NCI-H446 treated with DMSO at 0.1 percent for 48 hours (cell line): ENCODE results near the gene SMARCB1.

Experiments used
- DNase-seq: peaks from one replicate; lab custom pipeline; 2025; lab: John Stamatoyannopoulos, UW

SMARCB1 gene

DNA sequence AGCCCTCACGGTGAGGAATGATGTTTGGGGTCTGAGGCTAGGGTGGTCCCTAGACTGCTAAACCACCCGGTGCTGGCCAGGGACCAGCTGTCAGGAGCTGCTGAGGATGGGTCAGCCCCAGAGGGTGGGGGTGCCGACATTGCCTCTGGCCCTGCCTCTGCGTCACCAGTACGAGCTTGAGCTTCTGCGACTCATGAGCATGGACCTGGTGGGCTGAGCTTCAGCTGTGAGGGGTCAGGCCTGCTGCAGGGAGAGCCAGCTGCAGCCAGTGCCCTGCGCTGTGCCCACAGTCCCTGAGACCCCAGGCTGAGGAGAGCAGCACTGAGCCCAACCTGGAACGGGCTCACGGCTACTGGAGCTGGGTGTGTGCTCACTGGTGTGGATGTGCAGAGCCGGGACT lies 45.0 kb downstream of the SMARCB1 start:
- DNase-seq = no peak

DNA sequence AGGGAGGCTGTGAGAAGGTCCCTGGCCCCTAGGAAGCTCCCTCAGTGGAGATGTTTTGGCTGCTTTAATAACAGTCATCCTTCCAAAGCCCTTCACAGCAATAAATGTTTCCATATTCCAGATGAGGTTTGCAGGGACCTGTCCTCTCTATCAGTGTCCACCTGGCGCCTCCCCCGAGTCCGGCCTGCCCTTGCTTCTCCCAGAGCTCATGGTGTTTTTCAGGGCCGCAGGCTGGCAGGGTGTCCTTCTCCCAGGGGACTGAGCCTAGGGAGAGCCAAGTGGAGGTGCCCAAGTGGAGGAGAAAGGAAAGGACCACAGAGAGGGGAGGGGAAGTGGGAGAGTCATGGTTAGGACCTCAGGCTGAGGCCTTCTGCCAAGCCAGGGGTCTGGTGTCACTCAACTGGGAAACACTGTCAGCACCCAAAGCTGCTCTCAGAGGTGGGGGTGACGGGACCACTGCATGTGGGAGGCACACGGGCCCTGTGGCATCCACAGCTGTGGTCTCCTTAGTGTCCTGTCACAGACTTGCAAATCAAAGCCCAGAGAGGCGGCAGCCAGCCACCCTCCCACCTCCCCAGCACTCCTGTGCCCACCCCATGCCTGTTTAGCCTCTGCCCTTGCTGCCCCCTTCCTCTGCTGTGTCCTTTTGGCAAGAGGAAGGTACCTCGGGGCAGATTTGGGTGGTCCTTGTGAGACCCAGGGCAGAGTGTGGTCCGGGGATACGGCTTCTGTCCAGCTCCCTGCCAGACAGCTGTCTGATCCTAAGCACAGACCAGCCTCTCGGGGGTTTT lies 45.7 kb downstream of the SMARCB1 start:
- DNase-seq = no peak

DNA sequence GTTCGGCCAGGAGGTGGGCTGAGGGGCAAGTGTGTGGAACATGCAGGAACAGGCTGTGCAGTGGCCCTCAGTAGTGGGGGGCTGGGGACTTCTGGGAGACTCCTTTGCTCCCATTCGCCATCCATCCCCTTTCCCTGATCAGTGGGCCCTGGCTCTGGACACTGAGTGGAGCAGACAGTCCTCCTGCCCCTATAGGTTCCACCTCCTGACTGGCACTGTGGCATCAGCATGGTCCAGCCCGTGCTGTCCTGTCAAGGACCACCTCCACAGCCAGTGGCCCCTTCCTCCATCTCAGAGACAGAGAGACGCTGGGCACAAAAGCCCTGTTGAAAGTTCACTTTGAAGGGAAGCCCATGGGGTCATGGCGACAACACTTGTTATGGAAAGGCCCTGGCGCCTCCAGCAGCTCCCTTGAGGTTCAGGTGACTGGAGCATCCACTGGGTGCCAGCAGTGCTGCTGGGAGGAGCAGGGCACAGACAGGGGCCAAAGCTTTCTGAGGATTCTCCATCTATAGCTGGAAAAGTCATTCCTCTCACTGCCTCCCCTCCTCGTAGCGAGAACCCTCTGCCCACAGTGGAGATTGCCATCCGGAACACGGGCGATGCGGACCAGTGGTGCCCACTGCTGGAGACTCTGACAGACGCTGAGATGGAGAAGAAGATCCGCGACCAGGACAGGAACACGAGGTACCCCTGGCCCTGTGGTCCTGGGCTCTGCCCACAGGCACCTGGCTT lies 46.4 kb downstream of the SMARCB1 start:
- no peak for DNase-seq

DNA sequence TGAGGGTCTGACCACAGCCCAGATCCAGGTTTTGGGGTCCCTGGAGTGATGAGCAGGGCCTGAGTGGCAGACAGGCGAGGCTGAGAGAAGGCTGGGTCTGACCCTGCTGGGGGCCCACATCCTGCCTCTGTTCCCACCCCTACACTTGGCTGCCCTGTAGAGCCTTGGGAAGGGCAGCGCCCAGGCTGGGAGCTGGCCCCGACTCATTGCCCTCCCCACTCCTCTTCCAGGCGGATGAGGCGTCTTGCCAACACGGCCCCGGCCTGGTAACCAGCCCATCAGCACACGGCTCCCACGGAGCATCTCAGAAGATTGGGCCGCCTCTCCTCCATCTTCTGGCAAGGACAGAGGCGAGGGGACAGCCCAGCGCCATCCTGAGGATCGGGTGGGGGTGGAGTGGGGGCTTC lies 47.1 kb downstream of the SMARCB1 start:
- DNase-seq = no peak

DNA sequence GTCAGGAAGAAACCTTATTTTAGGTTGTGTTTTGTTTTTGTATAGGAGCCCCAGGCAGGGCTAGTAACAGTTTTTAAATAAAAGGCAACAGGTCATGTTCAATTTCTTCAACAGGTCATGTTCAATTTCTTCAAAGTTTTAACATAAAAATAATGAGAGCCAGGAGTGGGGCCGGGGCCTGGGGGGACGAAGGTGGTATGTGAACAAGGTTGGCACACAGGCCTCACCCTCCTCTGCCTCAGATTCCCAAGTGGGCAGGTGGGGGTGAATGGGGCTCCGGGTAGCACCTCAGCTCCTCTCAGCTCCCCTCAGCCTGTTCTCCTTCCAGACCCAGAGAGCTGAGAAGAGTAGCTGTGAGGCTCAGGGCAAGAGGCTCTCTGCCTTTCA lies 47.6 kb downstream of the SMARCB1 start:
- DNase-seq = no peak

DNA sequence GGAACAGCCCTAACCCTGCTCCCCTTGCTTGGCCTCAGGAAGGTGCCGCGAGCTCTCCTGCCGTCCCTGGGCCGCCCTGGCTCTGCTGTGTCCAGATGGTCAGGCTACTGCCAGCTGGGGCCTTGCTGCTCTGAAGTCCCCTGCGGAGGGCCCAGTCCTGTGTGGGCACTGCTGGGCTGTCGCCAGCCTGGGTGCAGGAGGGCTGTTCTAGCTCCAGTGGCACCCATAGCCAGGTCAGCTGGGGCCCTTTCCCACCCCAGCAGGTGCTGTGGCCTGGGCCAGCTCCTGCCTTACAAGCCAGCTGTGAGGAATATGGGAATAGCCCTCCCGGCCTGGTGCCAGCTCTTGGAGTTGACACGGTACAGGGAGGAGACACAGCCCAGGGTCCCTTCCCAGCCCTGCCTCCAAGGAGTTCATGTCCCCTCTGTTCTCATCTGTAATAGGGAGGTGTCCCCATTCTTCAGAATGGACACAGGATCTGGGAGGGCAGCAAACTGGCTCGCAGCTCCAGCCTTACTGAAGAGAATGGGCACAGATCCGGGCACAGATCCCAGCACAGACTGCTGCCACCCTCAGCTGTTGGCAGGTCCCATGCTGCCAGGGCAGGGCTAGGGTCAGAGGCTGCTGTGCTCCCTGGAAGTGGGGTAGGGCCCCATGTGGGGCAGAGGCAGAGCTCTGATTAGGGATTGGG lies 48.2 kb downstream of the SMARCB1 start:
- DNase-seq = no peak

DNA sequence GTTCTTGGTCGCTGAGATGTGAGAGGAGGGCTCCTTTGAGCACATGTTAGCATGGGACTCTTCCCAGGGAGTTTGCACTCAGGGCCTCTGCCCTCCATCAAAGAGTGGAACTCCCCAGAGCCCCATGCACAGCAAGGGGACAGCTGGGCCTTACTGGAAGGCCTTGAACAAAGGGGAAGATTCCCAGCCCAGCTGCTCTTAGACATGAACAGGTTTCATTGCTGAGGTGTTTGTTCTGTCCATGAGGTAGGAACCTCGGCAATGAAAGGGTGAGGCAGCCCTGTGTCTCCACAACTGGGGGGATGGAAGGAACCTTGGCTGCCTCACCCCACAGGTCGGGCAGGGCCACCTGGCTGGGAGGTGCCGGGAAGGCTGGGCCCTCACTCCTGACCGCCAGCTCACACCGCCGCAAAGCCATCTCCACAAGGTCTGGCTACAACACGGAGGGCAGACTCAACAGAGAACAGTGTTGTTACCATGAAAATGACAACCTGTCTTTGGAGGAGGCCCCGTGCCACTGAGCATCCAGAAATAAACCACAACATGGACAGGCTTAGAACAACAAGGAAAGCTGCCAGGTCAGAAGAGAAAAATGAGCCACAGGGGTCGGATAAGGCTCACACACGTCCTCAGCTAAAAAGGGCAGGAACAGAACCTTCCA lies 48.8 kb downstream of the SMARCB1 start:
- DNase-seq = no peak

DNA sequence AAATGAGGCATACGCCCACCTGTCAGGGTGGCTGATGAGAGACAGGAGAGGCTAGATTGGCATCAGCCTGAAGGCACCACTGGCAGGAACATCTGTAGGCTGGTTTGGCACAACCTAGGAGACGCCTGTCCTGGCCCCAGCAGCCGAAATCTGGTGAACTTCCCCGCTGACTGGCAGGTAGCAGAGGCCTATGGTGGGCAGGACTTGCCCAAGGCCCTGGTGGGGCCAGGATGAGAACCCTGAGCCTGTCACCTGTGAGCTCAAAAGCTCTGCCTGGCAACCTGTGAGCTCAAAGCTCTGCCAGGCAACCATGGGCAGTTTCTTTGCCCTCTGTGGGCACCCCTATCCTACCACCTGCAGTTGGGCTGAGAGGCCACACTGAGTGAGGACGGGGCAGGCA lies 49.5 kb downstream of the SMARCB1 start:
- DNase-seq = no peak

DNA sequence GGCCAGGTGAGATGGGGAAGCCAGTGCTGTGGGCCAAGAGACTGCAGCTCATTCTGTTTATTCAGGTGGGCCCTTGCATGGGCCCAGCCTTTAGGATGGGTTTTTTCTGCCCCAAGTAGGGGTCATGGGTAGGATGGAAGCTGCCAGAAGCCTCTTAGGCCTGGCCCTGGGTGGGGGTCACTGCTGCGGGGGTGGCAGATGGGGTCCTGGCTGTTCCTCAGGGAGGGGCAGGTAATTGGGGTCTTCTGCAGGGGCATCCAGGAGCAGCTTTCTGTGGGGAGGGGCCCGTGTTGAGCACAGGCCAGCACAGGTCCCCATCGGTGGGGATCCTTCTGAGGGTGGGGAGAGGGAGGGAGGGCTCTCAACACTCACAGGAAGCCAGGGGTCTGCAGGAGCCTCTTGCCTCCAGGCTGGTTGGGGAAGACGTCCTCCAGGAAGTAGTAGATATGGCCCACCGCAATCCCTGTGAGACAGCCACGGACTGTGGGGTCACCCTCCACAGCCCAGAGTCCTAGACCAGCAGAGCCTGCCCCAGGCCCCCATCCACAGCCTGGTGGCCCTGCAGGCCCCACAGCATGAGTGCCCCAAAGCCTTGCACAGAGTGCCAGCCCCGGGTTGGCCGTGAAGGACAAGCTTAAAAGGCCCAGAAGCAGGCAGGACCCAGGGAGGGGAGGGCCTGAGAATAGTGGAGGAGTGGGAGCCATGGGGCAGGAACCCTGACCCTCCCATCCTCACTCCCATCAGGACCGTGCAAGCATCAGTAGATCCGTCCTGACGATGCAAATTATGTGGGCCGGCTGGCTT lies 50.1 kb downstream of the SMARCB1 start:
- no peak for DNase-seq

DNA sequence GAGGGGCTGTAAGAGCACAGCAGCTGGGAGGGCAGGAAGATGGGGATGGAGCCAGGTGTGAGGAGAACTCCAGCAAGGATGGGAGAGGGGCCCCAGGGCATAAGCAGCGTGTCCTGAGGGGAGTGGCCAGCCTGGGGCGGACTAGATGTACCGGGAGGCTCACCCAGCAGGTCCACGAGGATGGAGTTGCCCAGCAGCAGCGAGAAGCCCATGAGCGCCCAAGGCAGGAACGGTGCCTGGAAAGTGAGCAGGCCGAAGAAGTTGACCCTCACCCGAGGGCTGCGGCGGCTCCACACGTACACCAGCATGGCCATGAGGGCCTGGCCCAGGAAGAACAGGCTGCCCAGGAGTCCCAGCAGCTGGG lies 50.7 kb downstream of the SMARCB1 start:
- DNase-seq = no peak

DNA sequence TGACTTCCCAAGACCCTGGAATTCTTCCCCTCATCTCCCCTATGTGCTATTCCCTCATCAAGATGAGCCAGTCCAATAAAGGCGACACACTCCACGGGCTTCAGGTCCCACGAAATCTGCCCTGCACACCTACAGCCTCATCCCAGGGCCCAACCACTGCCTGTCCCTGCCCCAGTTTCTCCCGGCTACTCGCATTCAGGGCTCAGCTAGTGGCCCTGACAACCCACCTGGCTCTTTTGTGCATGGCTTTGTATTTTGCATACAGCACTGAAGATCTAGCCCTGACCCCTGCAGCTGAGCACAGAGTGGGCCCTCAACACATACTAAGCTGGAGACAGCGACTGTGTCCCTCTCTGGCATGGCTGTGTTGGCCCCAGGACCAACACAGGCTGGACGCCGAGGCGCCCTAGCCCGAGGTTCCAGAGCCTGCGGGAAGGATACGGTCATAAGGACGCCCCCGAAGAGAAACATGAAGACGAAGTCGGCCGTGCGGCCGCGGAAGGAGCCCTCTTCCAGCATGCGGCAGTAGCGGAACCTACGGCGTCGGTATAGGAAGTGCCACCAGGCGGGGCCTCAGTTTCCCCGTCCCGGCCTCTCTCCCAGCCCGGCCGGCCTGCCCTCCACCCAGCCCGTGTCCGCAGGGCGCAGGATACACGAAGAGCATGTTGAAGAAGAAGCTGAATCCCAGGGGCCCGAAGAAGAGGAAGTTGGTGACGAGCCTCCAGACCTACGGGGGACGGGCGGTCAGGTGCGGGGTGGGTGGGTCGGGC lies 51.3 kb downstream of the SMARCB1 start:
- no peak for DNase-seq

DNA sequence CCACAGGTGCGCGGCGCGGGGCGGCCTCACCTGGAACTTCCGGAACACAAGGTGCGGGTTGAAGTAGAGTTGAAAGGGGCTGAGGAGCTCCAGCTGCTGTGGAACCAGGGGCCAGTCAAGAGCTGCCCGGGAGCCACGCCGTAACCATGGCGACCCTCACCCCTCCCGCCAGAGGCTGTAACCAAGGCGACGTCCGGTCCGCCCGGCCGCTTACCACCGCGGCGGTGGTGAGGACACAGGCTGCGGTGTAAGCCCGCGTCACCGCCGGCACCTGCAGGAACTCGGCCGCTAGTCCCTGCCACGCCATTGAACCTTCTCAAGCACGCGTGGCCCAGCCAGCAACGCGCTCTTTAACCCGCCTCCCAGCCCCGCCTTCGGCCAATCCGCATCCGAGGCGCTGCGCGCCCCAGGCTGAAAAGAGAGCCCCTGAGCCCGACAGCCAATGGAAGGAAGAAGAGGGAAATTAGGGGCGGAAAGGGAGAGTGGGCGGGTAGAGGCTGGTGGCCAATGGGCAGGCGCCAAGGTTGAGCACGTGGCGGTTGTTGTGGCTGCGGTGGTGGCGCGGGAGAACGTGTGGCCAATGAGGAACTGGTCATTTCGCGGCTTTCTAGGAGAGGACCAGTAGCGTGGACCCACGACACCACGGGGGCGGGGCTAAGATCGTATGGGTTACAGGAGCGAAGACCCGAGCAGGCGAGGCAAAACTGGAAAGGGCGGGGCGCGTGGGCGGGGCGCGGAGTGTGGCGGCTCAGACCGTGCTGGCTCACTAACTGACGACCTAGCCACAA lies 52.1 kb downstream of the SMARCB1 start, which contains the start of gene DERL3:
TSS of gene DERL3 (minus strand) at position 326 of the 788 bp plus-strand sequence. CDS start at position 307, 19 bp downstream.
- DNase-seq = peak; percentile 95

DNA sequence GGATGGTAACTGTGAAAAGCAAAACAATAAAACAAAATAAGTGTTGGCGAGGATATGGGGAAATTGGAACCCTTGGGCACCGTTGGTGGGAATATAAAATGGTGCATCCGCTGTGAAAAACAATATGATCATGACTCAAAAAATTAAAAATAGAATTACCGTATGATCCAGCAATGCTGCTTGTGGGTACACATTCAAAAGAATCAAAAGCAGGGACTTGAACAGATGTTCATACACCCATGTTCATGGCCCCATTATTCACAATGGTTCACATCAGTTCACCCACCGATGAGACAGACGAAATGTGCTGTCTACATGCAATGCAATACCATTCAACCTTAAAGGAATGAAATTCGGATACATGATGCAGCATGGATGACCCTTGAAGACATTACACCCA lies 53.3 kb downstream of the SMARCB1 start:
- DNase-seq = no peak

DNA sequence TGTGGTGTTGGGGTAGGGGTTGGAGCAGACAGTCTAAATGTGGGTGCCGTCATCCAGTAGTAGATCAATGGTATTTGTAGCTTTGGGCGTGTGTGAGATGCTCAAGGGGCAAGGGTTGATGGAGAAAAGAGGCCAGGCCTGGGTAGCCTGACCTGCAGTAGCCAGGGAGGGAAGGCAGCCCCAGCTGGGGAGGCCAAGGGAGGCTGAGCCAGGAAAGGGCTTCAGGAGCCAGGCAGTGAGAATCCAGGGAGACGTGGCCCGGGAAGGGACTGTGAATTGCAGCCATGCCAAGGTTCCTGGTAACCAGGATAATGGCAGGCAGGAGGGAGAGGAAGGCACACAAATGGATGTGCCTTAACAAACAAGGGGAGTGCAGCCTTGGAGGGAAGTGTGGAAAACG lies 54.5 kb downstream of the SMARCB1 start:
- no peak for DNase-seq

DNA sequence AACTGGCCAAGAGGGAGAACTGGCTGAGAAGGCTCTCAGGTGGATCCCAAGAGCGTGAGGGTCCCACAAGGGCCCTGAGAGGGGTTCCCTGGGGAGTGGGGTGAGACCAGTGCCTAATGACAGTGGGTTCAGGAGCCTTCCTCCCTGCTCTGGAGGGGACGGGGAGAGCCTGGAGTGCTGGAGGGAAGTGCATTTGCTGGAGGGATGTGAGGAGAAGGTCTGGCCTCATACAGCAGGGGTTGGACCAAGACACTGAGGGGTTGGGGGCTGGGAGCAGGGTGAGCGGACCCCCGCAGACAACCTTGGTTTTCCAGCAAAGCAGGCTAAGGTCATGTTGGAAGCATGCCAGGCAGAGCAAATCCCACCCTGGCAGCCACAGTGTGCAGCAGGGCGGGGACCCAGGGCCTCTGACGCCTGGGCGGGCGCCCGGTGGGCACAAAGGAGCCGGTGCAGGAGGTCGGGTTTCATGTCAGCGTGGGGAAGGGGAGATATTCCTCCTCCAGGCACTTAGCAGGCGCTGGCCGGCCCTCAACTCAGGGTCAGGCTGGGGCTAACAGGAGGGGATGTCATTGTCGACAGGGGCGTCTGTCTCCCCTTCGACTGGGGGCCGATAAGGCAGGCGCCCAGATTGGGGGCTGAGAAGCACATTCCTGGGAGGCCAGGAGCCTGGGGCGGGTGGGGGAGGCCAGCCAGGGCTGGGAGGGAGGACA lies 55.1 kb downstream of the SMARCB1 start:
- DNase-seq = no peak

DNA sequence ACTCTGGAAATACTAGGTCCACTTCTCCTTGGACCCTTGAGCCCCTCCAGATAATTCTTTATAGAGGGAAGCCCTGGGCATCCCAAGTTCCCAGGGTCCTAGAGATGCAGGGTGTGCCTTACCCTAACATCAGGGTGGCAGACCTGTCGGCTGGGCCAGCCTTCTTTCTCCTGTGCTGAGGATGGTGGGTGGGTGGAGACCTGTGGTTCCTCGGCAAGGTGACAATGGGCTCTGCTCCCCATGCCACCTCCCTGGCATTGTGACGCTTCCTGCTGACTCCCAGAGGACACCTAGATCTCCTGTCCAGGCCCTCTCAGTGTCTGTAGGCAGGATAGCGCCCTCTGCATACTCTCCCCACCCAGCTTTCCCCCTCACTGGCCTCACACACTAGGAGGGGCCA lies 55.8 kb downstream of the SMARCB1 start:
- no peak for DNase-seq

DNA sequence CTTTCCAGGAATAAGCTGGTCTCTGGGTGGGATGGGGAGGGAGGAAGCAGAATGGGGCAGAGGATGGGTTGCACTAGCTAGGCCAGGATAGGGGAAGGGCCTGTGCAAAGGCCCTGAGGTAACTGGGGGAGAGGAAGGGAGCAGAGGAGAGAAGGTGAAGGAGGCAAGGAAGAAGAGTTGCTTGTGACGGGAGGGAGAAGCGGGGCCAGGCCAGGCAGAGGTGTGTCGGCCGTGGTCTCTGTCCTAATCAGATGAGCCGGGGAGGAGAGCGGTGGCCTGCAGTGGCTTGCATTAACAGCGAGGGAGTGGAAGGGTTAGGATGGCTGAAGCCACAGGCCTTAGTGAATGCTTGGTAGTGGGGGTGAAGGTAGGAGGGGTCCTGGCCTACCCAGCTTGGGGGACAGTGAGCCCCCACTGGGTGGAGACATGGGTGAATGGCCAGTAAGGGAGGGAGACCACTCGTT lies 58.0 kb downstream of the SMARCB1 start:
- DNase-seq = no peak

DNA sequence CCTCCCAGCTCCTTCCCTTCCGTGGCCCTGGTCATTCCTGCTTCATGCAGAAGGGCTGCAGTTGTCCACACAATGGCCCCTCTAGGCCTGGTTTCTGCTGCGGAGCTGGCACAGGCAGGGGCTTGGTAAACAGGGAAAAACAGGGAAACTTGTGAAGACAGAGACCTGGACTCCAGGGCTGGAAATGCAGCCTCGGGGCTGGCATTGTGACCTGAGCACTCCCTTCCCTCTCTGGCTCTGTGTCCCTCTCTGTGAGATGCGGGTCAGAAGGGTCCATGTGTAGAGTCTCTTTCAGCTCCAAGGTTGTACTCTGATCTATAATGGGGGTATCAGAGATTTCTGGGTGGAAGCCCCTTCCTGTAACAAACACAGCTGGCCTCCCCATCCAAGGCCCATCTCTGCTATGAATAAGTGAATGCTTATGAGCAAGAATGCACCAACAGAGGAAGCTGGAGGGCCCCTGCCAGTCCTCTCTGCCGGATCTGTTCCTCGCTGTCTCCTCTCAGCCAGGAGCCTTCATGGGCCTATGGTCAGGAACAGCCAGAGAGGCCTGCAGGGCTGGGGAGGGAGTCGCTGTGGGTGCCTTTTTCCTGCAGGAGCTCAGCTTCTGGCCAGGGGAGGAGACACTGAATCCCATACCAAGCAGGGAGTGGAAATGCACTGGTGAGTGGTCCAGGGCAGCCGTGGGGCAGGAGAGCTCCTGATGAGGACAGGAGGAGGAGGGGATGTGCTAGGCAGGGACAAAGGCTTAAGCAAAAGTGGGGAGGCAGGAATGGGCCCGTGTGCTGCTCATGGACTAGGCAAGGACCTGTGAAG lies 58.7 kb downstream of the SMARCB1 start:
- no peak for DNase-seq
